Measurements from ENCODE around the gene ZNRF3. TPM values are rescaled to one million over a fixed set of nuclear protein-coding genes. Genes with fewer than 3 reads are reported as not detected.

The ZNRF3 gene
- polyA plus RNA-seq, 1 of the 3 experiments (the other 2 are of a cell fraction), result 4.2 TPM

DNA sequence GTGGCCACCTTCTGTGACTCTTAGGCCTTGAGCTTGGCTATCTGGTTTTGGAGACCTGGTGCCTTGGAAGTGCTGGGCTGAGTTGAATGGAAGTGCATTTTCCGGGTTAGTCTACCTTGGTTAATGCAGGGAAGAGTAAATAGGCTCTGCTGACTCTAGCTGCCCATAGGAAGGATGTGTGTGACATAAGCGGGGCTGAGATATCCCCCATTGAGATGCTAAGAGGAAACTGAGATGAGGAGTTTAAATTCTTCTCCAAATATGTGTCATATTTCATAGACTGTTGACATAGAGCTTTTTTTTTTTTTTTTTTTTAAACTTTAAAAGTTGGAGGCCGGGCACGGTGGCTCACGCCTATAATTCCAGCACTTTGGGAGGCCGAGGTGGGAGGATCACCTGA lies 30.8 kb downstream of the ZNRF3 start:
- H3K27ac ChIP-seq (ENCODE audit: low read depth in 2 of 2, low read length in 1 of 2), result no peak overlapping the region
- no peaks in the 10 kb centered on the region for H3K9me2 ChIP-seq
- H3K9ac ChIP-seq, result no peak overlapping the region
- no peak overlapping the region for H3K4me3 ChIP-seq (ENCODE audit: low read depth in 2 of 2, low read length in 1 of 2)
- H3K9me3 ChIP-seq, result no peaks in the 10 kb centered on the region
- no peak for DNase-seq
- H2AFZ ChIP-seq (ENCODE audit: low read depth), result no peak overlapping the region
- H3K36me3 ChIP-seq (replicated peaks in 1 of 2; ENCODE audit: control insufficient read depth in 1 of 2, insufficient read depth in 2 of 2, low read length in 1 of 2), result no peaks in the 10 kb centered on the region
- H4K20me1 ChIP-seq (ENCODE audit: insufficient read depth), result peaks cover 39% of the 10 kb centered on the region
- H3K4me2 ChIP-seq, result no peak overlapping the region
- POLR2A ChIA-PET, result no interaction called here
- CTCF ChIA-PET, result no interaction called here
- peaks cover 61% of the 10 kb centered on the region for H3K79me2 ChIP-seq (ENCODE audit: insufficient read depth)
- WGBS (ENCODE audit: low lambda C conversion rate), result 94% methylated on average over 6 of the region's 6 CpGs
- H3K27me3 ChIP-seq (ENCODE audit: insufficient read depth), result no peaks in the 10 kb centered on the region
- TF ChIP-seq EP300 (IDR thresholded peaks at IDR 0.05; ENCODE audit: borderline replicate concordance in 1 of 2, low read depth in 1 of 2, low read length in 1 of 2) (no peak), SMC3 (IDR thresholded peaks at IDR 0.05; ENCODE audit: low read depth, low read length) (no peak), TEAD4 (IDR thresholded peaks at IDR 0.05; ENCODE audit: borderline replicate concordance, insufficient read depth) (no peak), EZH2phosphoT487 (IDR thresholded peaks at IDR 0.05; ENCODE audit: borderline replicate concordance, low read depth) (no peak), ELF1 (IDR thresholded peaks at IDR 0.05) (no peak), SIN3A (IDR thresholded peaks at IDR 0.05; ENCODE audit: borderline replicate concordance, low read depth, low read length) (no peak), POLR2AphosphoS5 (IDR thresholded peaks at IDR 0.05; ENCODE audit: low read depth, low read length) (no peak), MXI1 (IDR thresholded peaks at IDR 0.05; ENCODE audit: low read depth, low read length) (no peak), RFX5 (IDR thresholded peaks at IDR 0.05; ENCODE audit: low read length) (no peak), JUND (IDR thresholded peaks at IDR 0.05) (no peak)
- TF ChIP-seq, protein P1, sequence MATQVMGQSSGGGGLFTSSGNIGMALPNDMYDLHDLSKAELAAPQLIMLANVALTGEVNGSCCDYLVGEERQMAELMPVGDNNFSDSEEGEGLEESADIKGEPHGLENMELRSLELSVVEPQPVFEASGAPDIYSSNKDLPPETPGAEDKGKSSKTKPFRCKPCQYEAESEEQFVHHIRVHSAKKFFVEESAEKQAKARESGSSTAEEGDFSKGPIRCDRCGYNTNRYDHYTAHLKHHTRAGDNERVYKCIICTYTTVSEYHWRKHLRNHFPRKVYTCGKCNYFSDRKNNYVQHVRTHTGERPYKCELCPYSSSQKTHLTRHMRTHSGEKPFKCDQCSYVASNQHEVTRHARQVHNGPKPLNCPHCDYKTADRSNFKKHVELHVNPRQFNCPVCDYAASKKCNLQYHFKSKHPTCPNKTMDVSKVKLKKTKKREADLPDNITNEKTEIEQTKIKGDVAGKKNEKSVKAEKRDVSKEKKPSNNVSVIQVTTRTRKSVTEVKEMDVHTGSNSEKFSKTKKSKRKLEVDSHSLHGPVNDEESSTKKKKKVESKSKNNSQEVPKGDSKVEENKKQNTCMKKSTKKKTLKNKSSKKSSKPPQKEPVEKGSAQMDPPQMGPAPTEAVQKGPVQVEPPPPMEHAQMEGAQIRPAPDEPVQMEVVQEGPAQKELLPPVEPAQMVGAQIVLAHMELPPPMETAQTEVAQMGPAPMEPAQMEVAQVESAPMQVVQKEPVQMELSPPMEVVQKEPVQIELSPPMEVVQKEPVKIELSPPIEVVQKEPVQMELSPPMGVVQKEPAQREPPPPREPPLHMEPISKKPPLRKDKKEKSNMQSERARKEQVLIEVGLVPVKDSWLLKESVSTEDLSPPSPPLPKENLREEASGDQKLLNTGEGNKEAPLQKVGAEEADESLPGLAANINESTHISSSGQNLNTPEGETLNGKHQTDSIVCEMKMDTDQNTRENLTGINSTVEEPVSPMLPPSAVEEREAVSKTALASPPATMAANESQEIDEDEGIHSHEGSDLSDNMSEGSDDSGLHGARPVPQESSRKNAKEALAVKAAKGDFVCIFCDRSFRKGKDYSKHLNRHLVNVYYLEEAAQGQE (IDR thresholded peaks at IDR 0.05; ENCODE audit: low read depth, low read length), result no peak
- TF ChIP-seq, protein P2, sequence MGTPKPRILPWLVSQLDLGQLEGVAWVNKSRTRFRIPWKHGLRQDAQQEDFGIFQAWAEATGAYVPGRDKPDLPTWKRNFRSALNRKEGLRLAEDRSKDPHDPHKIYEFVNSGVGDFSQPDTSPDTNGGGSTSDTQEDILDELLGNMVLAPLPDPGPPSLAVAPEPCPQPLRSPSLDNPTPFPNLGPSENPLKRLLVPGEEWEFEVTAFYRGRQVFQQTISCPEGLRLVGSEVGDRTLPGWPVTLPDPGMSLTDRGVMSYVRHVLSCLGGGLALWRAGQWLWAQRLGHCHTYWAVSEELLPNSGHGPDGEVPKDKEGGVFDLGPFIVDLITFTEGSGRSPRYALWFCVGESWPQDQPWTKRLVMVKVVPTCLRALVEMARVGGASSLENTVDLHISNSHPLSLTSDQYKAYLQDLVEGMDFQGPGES (IDR thresholded peaks at IDR 0.05; ENCODE audit: low read depth, low read length), result no peak
- TF ChIP-seq, protein P3, sequence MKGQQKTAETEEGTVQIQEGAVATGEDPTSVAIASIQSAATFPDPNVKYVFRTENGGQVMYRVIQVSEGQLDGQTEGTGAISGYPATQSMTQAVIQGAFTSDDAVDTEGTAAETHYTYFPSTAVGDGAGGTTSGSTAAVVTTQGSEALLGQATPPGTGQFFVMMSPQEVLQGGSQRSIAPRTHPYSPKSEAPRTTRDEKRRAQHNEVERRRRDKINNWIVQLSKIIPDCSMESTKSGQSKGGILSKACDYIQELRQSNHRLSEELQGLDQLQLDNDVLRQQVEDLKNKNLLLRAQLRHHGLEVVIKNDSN (IDR thresholded peaks at IDR 0.05; ENCODE audit: borderline replicate concordance, low read depth), result no peak
- TF ChIP-seq, protein P4, sequence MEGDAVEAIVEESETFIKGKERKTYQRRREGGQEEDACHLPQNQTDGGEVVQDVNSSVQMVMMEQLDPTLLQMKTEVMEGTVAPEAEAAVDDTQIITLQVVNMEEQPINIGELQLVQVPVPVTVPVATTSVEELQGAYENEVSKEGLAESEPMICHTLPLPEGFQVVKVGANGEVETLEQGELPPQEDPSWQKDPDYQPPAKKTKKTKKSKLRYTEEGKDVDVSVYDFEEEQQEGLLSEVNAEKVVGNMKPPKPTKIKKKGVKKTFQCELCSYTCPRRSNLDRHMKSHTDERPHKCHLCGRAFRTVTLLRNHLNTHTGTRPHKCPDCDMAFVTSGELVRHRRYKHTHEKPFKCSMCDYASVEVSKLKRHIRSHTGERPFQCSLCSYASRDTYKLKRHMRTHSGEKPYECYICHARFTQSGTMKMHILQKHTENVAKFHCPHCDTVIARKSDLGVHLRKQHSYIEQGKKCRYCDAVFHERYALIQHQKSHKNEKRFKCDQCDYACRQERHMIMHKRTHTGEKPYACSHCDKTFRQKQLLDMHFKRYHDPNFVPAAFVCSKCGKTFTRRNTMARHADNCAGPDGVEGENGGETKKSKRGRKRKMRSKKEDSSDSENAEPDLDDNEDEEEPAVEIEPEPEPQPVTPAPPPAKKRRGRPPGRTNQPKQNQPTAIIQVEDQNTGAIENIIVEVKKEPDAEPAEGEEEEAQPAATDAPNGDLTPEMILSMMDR (IDR thresholded peaks at IDR 0.05), result no peak
- TF ChIP-seq, protein P5, sequence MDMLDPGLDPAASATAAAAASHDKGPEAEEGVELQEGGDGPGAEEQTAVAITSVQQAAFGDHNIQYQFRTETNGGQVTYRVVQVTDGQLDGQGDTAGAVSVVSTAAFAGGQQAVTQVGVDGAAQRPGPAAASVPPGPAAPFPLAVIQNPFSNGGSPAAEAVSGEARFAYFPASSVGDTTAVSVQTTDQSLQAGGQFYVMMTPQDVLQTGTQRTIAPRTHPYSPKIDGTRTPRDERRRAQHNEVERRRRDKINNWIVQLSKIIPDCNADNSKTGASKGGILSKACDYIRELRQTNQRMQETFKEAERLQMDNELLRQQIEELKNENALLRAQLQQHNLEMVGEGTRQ (IDR thresholded peaks at IDR 0.05; ENCODE audit: borderline replicate concordance, low read depth, low read length), result no peak
- TF ChIP-seq, protein P6, sequence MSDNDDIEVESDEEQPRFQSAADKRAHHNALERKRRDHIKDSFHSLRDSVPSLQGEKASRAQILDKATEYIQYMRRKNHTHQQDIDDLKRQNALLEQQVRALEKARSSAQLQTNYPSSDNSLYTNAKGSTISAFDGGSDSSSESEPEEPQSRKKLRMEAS (IDR thresholded peaks at IDR 0.05; ENCODE audit: low read depth), result no peak
- H3K4me1 ChIP-seq (ENCODE audit: control insufficient read depth in 1 of 2, insufficient read depth in 2 of 2, low read depth in 1 of 2, low read length in 1 of 2), result peaks cover 7 to 14% of the 10 kb centered on the region in 2 experiments; a peak in 2 of 4 replicates
- no peaks in the 10 kb centered on the region for H3F3A ChIP-seq (replicated peaks; ENCODE audit: insufficient read depth)

All from SK-N-SH (cell line).